Measurements from ENCODE around the gene PRMT9. TPM values are rescaled to one million over a fixed set of nuclear protein-coding genes. Genes with fewer than 3 reads are reported as not detected.

The PRMT9 gene
- total RNA-seq, 2 donors from 2014 or later, result 4.9 to 6.4 TPM

- no peaks in the 10 kb centered on the region for H3K27me3 ChIP-seq
- H3K9me3 ChIP-seq, result no peaks in the 10 kb centered on the region
- H3K4me1 ChIP-seq, result peaks cover 3% of the 10 kb centered on the region
- no peak overlapping the region for H3K9ac ChIP-seq (ENCODE audit: low read depth in 2 of 2, low read length in 2 of 2)
- H3K36me3 ChIP-seq, result no peaks in the 10 kb centered on the region
- H3K4me3 ChIP-seq, result no peak overlapping the region
- TF ChIP-seq, protein P1, sequence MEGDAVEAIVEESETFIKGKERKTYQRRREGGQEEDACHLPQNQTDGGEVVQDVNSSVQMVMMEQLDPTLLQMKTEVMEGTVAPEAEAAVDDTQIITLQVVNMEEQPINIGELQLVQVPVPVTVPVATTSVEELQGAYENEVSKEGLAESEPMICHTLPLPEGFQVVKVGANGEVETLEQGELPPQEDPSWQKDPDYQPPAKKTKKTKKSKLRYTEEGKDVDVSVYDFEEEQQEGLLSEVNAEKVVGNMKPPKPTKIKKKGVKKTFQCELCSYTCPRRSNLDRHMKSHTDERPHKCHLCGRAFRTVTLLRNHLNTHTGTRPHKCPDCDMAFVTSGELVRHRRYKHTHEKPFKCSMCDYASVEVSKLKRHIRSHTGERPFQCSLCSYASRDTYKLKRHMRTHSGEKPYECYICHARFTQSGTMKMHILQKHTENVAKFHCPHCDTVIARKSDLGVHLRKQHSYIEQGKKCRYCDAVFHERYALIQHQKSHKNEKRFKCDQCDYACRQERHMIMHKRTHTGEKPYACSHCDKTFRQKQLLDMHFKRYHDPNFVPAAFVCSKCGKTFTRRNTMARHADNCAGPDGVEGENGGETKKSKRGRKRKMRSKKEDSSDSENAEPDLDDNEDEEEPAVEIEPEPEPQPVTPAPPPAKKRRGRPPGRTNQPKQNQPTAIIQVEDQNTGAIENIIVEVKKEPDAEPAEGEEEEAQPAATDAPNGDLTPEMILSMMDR (IDR thresholded peaks at IDR 0.05), result no peak
- intact Hi-C loops (cut with DNase I), result no loop called here
- H3K27ac ChIP-seq, result no peak overlapping the region
- no peak for DNase-seq
Observed at GRCh38 chr4:147620315-147620714, 63.6 kb downstream of the PRMT9 start.

- Histone ChIP-seq H3K27me3 (no peaks in the 10 kb centered on the region), H3K9me3 (no peaks in the 10 kb centered on the region), H3K27ac (peak overlapping the region; percentile 74), H3K9ac (ENCODE audit: low read depth in 2 of 2, low read length in 2 of 2) (peak overlapping the region; percentile 82 to 95), H3K36me3 (no peaks in the 10 kb centered on the region), H3K4me1 (peaks cover 3% of the 10 kb centered on the region), H3K4me3 (peak overlapping the region; percentile 60)
- intact Hi-C loops (cut with DNase I), result loop anchor here (10.0 kb wide), 1 partner anchor 247 kb away; no protein-coding TSS in a partner anchor
- DNase-seq, result no peak
- TF ChIP-seq, protein P1 (IDR thresholded peaks at IDR 0.05), result no peak
Observed at GRCh38 chr4:147617841-147618691, 65.9 kb downstream of the PRMT9 start.

- H3K27me3 ChIP-seq, result no peaks in the 10 kb centered on the region
- H3K9ac ChIP-seq (ENCODE audit: low read depth in 2 of 2, low read length in 2 of 2), result peak within 1 kb of the TSS; percentile 82 to 95
- H3K36me3 ChIP-seq, result no peaks in the 10 kb centered on the region
- H3K4me3 ChIP-seq, result peak within 1 kb of the TSS; percentile 60
- intact Hi-C loops (cut with DNase I), result loop anchor here (10.0 kb wide), 1 partner anchor 247 kb away; no protein-coding TSS in a partner anchor
- DNase-seq, result peak; percentile 99
- H3K9me3 ChIP-seq, result no peaks in the 10 kb centered on the region
- peak within 1 kb of the TSS; percentile 74 for H3K27ac ChIP-seq
- TF ChIP-seq, protein P1 (IDR thresholded peaks at IDR 0.05), result no peak
- peaks cover 3% of the 10 kb centered on the region for H3K4me1 ChIP-seq
Observed at GRCh38 chr4:147617173-147617840, 66.7 kb downstream of the PRMT9 start, which contains the start of gene TMEM184C. Gene TMEM184C (plus strand): TSS chr4:147617397. CDS start chr4:147617957, 560 bp downstream.

DNA sequence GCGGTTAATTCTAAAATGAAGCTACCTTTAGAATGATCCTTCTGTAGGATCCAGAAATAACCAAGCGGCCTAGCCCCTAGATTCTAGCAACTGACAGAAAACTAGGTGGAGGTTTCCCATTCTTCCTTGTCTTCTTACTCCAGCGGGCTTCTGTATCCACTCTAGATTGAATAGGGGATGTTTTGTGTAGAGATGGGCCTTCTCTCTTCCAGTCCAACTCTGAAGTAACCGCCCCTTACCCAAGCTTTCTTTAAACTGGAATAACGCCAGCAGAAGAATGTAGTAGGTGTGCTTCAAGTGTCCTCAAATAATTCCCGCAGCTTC lies 67.2 kb downstream of the PRMT9 start:
- intact Hi-C loops (cut with DNase I), result loop anchor here (10.0 kb wide), 1 partner anchor 248 kb away; no protein-coding TSS in a partner anchor
- H3K4me1 ChIP-seq, result peaks cover 3% of the 10 kb centered on the region
- H3K9me3 ChIP-seq, result no peaks in the 10 kb centered on the region
- no peaks in the 10 kb centered on the region for H3K36me3 ChIP-seq
- no peaks in the 10 kb centered on the region for H3K27me3 ChIP-seq
- no peak for DNase-seq
- H3K27ac ChIP-seq, result peak overlapping the region; percentile 74
- peak overlapping the region; percentile 60 for H3K4me3 ChIP-seq
- peak overlapping the region in 1 of 2 donors; percentile 95 for H3K9ac ChIP-seq (ENCODE audit: low read depth in 2 of 2, low read length in 2 of 2)
- TF ChIP-seq, protein P1 (IDR thresholded peaks at IDR 0.05), result no peak

DNA sequence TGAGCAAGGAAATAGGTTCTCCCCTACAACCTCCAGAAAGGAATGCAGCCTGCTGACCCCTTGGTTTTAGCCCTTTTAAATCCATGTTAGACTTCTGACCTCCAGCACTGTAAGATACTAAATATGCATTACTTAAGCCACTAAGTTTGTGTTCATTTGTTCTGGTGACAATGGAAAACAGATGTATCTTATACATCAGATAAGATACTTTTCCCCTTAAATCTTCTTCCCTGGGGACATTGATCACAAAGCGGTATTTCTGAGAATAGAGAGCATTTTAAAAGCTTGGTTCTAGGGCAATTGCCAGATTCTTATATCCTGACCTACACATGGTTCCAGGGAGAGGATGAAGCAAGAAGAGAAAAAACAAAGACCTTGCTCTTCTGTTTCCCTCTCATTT lies 73.3 kb downstream of the PRMT9 start:
- Histone ChIP-seq H3K9ac (ENCODE audit: low read depth in 2 of 2, low read length in 2 of 2) (no peak overlapping the region), H3K9me3 (no peaks in the 10 kb centered on the region), H3K36me3 (no peaks in the 10 kb centered on the region), H3K27ac (no peak overlapping the region), H3K4me3 (no peak overlapping the region), H3K4me1 (no peaks in the 10 kb centered on the region), H3K27me3 (no peaks in the 10 kb centered on the region)
- TF ChIP-seq, protein P1 (IDR thresholded peaks at IDR 0.05), result no peak
- intact Hi-C loops (cut with DNase I), result loop anchor here (10.0 kb wide), 1 partner anchor 254 kb away; no protein-coding TSS in a partner anchor
- DNase-seq, result no peak
